GM19397 (cell line): Measurements from ENCODE around the gene BTN2A1.

Source experiments
- ATAC-seq: cut with Tn5 transposase; IDR thresholded peaks from one replicate; pipeline ENCODE4 v1.9.1; 2021; ENCODE audit warnings: mild to moderate bottlenecking, moderate library complexity; ENCODE audit not compliant: unreplicated experiment

Gene BTN2A1

GRCh38 chr6:26464416-26465131 is 6.8 kb downstream of the BTN2A1 start:
- ATAC-seq: no peak

GRCh38 chr6:26465776-26466175 is 8.0 kb downstream of the BTN2A1 start:
- ATAC-seq: no peak

- no peak for ATAC-seq
Observed at GRCh38 chr6:26468829-26469228, 11.1 kb downstream of the BTN2A1 start.

- no peak for ATAC-seq
Observed at GRCh38 chr6:26470643-26471042, 12.9 kb downstream of the BTN2A1 start.

GRCh38 chr6:26471970-26472369 is 14.2 kb downstream of the BTN2A1 start:
- ATAC-seq: no peak

GRCh38 chr6:26472549-26473290 is 15.0 kb downstream of the BTN2A1 start:
- ATAC-seq: no peak

GRCh38 chr6:26473429-26473757 is 15.6 kb downstream of the BTN2A1 start:
- no peak for ATAC-seq

- ATAC-seq: peak; percentile 80
Observed at GRCh38 chr6:26473758-26474438, 16.1 kb downstream of the BTN2A1 start.

- ATAC-seq: no peak
Observed at GRCh38 chr6:26474439-26474881, 16.7 kb downstream of the BTN2A1 start.

GRCh38 chr6:26475823-26476729 is 18.3 kb downstream of the BTN2A1 start:
- ATAC-seq: no peak

- no peak for ATAC-seq
Observed at GRCh38 chr6:26476896-26477295, 19.1 kb downstream of the BTN2A1 start.

GRCh38 chr6:26477426-26477825 is 19.7 kb downstream of the BTN2A1 start:
- ATAC-seq: no peak

GRCh38 chr6:26478100-26478984 is 20.6 kb downstream of the BTN2A1 start:
- no peak for ATAC-seq

GRCh38 chr6:26478985-26479278 is 21.2 kb downstream of the BTN2A1 start:
- no peak for ATAC-seq

- ATAC-seq: no peak
Observed at GRCh38 chr6:26482338-26482737, 24.6 kb downstream of the BTN2A1 start.

- no peak for ATAC-seq
Observed at GRCh38 chr6:26483727-26484126, 26.0 kb downstream of the BTN2A1 start.

GRCh38 chr6:26484161-26484560 is 26.4 kb downstream of the BTN2A1 start:
- no peak for ATAC-seq

- no peak for ATAC-seq
Observed at GRCh38 chr6:26485112-26485780, 27.5 kb downstream of the BTN2A1 start.

GRCh38 chr6:26486358-26486757 is 28.6 kb downstream of the BTN2A1 start:
- ATAC-seq: no peak

- no peak for ATAC-seq
Observed at GRCh38 chr6:26487466-26487865, 29.7 kb downstream of the BTN2A1 start.
